T-helper 1 cell treated with Interleukin-12 subunit alpha and Interleukin-12 subunit beta and Interleukin-4 antibody, amounts not matched to agents 30 μg/mL and 1 μg/mL, for 36 hours (primary cell): Measurements from ENCODE around the gene NHERF2.

Source experiments
- H3K27ac Mint-ChIP-seq: one replicate; pipeline ENCODE4 v1.8.0; 2021; ENCODE audit warnings: mild to moderate bottlenecking, mixed read lengths
- H3K27me3 Mint-ChIP-seq: one replicate; pipeline ENCODE4 v1.8.0; 2021; ENCODE audit warnings: low read depth, mixed read lengths
- H3K36me3 Mint-ChIP-seq: one replicate; pipeline ENCODE4 v1.8.0; 2021; ENCODE audit warnings: low read depth, mixed read lengths
- H3K4me1 Mint-ChIP-seq: one replicate; pipeline ENCODE4 v1.8.0; 2021; ENCODE audit warnings: low read depth, mixed read lengths
- H3K4me3 Mint-ChIP-seq: one replicate; pipeline ENCODE4 v1.8.0; 2021; ENCODE audit warnings: mild to moderate bottlenecking, moderate library complexity, mixed read lengths
- H3K9me3 Mint-ChIP-seq: one replicate; pipeline ENCODE4 v1.8.0; 2021; ENCODE audit warnings: mixed read lengths

The NHERF2 gene

GRCh38 chr16:2061023-2061422, 34.3 kb downstream of the NHERF2 start:
- Mint-ChIP-seq H3K27me3 (no peaks in the 10 kb centered on the region), H3K4me1 (no peaks in the 10 kb centered on the region), H3K36me3 (peaks cover 10% of the 10 kb centered on the region), H3K27ac (no peak overlapping the region), H3K4me3 (no peak overlapping the region), H3K9me3 (no peaks in the 10 kb centered on the region)

GRCh38 chr16:2061526-2061925, 34.8 kb downstream of the NHERF2 start:
- H3K4me3 Mint-ChIP-seq, result no peak overlapping the region
- no peak overlapping the region for H3K27ac Mint-ChIP-seq
- no peaks in the 10 kb centered on the region for H3K9me3 Mint-ChIP-seq
- peaks cover 13% of the 10 kb centered on the region for H3K36me3 Mint-ChIP-seq
- H3K4me1 Mint-ChIP-seq, result no peaks in the 10 kb centered on the region
- H3K27me3 Mint-ChIP-seq, result no peaks in the 10 kb centered on the region

- Mint-ChIP-seq H3K36me3 (peaks cover 15% of the 10 kb centered on the region), H3K27me3 (no peaks in the 10 kb centered on the region), H3K27ac (no peak overlapping the region), H3K4me1 (no peaks in the 10 kb centered on the region), H3K4me3 (no peak overlapping the region), H3K9me3 (no peaks in the 10 kb centered on the region)
These were observed 36.1 kb downstream of the NHERF2 start for GRCh38 chr16:2062801-2063200.

GRCh38 chr16:2063861-2064260, 37.2 kb downstream of the NHERF2 start:
- H3K4me3 Mint-ChIP-seq, result no peak overlapping the region
- H3K27me3 Mint-ChIP-seq, result no peaks in the 10 kb centered on the region
- peaks cover 16% of the 10 kb centered on the region for H3K36me3 Mint-ChIP-seq
- no peaks in the 10 kb centered on the region for H3K9me3 Mint-ChIP-seq
- no peak overlapping the region for H3K27ac Mint-ChIP-seq
- no peaks in the 10 kb centered on the region for H3K4me1 Mint-ChIP-seq

- Mint-ChIP-seq H3K27ac (no peak overlapping the region), H3K27me3 (no peaks in the 10 kb centered on the region), H3K36me3 (peaks cover 16% of the 10 kb centered on the region), H3K4me3 (no peak overlapping the region), H3K4me1 (no peaks in the 10 kb centered on the region), H3K9me3 (no peaks in the 10 kb centered on the region)
These were observed 37.8 kb downstream of the NHERF2 start for GRCh38 chr16:2064368-2064945.

- no peak overlapping the region for H3K4me3 Mint-ChIP-seq
- no peaks in the 10 kb centered on the region for H3K27me3 Mint-ChIP-seq
- no peak overlapping the region for H3K27ac Mint-ChIP-seq
- no peaks in the 10 kb centered on the region for H3K4me1 Mint-ChIP-seq
- peaks cover 16% of the 10 kb centered on the region for H3K36me3 Mint-ChIP-seq
- no peaks in the 10 kb centered on the region for H3K9me3 Mint-ChIP-seq
These were observed 39.4 kb downstream of the NHERF2 start for GRCh38 chr16:2066139-2066538.

- peaks cover 11% of the 10 kb centered on the region for H3K36me3 Mint-ChIP-seq
These were observed 44.1 kb downstream of the NHERF2 start for GRCh38 chr16:2070576-2071453.

GRCh38 chr16:2071454-2072202, 44.9 kb downstream of the NHERF2 start:
- H3K4me1 Mint-ChIP-seq, result no peaks in the 10 kb centered on the region
- no peak overlapping the region for H3K27ac Mint-ChIP-seq
- H3K36me3 Mint-ChIP-seq, result peaks cover 6% of the 10 kb centered on the region
- no peaks in the 10 kb centered on the region for H3K27me3 Mint-ChIP-seq
- no peak overlapping the region for H3K4me3 Mint-ChIP-seq
- H3K9me3 Mint-ChIP-seq, result no peaks in the 10 kb centered on the region

More at GRCh38 chr16:2070576-2071453, 44.1 kb downstream of the NHERF2 start:
- H3K27me3 Mint-ChIP-seq, result no peaks in the 10 kb centered on the region
- no peak overlapping the region for H3K27ac Mint-ChIP-seq
- no peaks in the 10 kb centered on the region for H3K4me1 Mint-ChIP-seq
- no peaks in the 10 kb centered on the region for H3K9me3 Mint-ChIP-seq
- no peak overlapping the region for H3K4me3 Mint-ChIP-seq

- Mint-ChIP-seq H3K4me3 (no peak overlapping the region), H3K27me3 (no peaks in the 10 kb centered on the region), H3K27ac (no peak overlapping the region), H3K36me3 (peaks cover 7% of the 10 kb centered on the region), H3K4me1 (no peaks in the 10 kb centered on the region), H3K9me3 (no peaks in the 10 kb centered on the region)
These were observed 46.2 kb downstream of the NHERF2 start for GRCh38 chr16:2072926-2073325.

GRCh38 chr16:2074071-2074470, 47.4 kb downstream of the NHERF2 start:
- Mint-ChIP-seq H3K9me3 (no peaks in the 10 kb centered on the region), H3K27ac (no peak overlapping the region), H3K4me3 (no peak overlapping the region), H3K27me3 (no peaks in the 10 kb centered on the region), H3K36me3 (peaks cover 7% of the 10 kb centered on the region), H3K4me1 (no peaks in the 10 kb centered on the region)

- Mint-ChIP-seq H3K9me3 (no peaks in the 10 kb centered on the region), H3K27me3 (no peaks in the 10 kb centered on the region), H3K36me3 (peaks cover 7% of the 10 kb centered on the region), H3K4me3 (no peak overlapping the region), H3K27ac (no peak overlapping the region), H3K4me1 (no peaks in the 10 kb centered on the region)
These were observed 48.9 kb downstream of the NHERF2 start for GRCh38 chr16:2075631-2076030.

GRCh38 chr16:2076072-2076865, 49.6 kb downstream of the NHERF2 start:
- no peaks in the 10 kb centered on the region for H3K9me3 Mint-ChIP-seq
- H3K27ac Mint-ChIP-seq, result no peak overlapping the region
- no peak overlapping the region for H3K4me3 Mint-ChIP-seq
- no peaks in the 10 kb centered on the region for H3K4me1 Mint-ChIP-seq
- peaks cover 7% of the 10 kb centered on the region for H3K36me3 Mint-ChIP-seq
- no peaks in the 10 kb centered on the region for H3K27me3 Mint-ChIP-seq

- no peaks in the 10 kb centered on the region for H3K4me1 Mint-ChIP-seq
- H3K9me3 Mint-ChIP-seq, result no peaks in the 10 kb centered on the region
- H3K4me3 Mint-ChIP-seq, result no peak overlapping the region
- peaks cover 7% of the 10 kb centered on the region for H3K36me3 Mint-ChIP-seq
- no peak overlapping the region for H3K27ac Mint-ChIP-seq
- no peaks in the 10 kb centered on the region for H3K27me3 Mint-ChIP-seq
These were observed 50.3 kb downstream of the NHERF2 start for GRCh38 chr16:2077016-2077415.

GRCh38 chr16:2077696-2078095, 51.0 kb downstream of the NHERF2 start:
- H3K27ac Mint-ChIP-seq, result no peak overlapping the region
- H3K9me3 Mint-ChIP-seq, result no peaks in the 10 kb centered on the region
- H3K36me3 Mint-ChIP-seq, result peaks cover 11% of the 10 kb centered on the region
- no peak overlapping the region for H3K4me3 Mint-ChIP-seq
- H3K27me3 Mint-ChIP-seq, result no peaks in the 10 kb centered on the region
- no peaks in the 10 kb centered on the region for H3K4me1 Mint-ChIP-seq
